ENCODE measurements around the gene ACOT11. TPM values are rescaled to one million over a fixed set of nuclear protein-coding genes. Genes with fewer than 3 reads are reported as not detected.
"Not testable (repeated sequence)": the region's sequence is repeated elsewhere in the genome, so short reads cannot be mapped to it uniquely, and the experiment has no call there.

Gene ACOT11
- total RNA-seq, 1 donor from 2014 or later, result 64.8 TPM

DNA sequence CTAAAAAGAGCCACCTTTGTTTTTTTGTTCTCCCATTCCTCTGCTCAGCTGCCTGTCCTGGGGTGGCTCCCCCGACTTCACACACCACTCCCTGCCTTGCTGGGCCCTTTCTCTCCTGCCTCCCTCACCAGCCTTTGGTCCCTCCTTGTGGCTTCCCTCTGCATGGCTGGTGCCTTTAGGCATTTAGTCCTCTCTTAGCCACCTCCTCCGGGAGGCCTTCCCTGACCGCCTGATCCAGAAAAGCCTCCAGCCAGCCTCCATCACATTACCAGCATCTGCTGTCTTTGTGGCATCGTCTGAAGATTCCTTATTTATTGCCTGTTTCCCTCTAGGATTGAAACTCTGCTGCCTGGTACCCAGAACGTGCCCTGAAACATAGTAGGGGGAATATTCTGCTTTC is 46.2 kb upstream of the ACOT11 start:
- Histone ChIP-seq H3K4me3 (no peak overlapping the region), H3K36me3 (no peaks in the 10 kb centered on the region), H3K9me3 (replicated peaks) (no peaks in the 10 kb centered on the region), H3K27ac (replicated peaks) (no peak overlapping the region), H3K27me3 (ENCODE audit: low read depth) (peaks cover 69% of the 10 kb centered on the region), H3K4me1 (peaks cover 12% of the 10 kb centered on the region)
- TF ChIP-seq, protein P1, sequence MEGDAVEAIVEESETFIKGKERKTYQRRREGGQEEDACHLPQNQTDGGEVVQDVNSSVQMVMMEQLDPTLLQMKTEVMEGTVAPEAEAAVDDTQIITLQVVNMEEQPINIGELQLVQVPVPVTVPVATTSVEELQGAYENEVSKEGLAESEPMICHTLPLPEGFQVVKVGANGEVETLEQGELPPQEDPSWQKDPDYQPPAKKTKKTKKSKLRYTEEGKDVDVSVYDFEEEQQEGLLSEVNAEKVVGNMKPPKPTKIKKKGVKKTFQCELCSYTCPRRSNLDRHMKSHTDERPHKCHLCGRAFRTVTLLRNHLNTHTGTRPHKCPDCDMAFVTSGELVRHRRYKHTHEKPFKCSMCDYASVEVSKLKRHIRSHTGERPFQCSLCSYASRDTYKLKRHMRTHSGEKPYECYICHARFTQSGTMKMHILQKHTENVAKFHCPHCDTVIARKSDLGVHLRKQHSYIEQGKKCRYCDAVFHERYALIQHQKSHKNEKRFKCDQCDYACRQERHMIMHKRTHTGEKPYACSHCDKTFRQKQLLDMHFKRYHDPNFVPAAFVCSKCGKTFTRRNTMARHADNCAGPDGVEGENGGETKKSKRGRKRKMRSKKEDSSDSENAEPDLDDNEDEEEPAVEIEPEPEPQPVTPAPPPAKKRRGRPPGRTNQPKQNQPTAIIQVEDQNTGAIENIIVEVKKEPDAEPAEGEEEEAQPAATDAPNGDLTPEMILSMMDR (IDR thresholded peaks at IDR 0.05; ENCODE audit: borderline replicate concordance), result no peak
- intact Hi-C loops (cut with micrococcal nuclease), result no loop called here
- no peak for DNase-seq

DNA sequence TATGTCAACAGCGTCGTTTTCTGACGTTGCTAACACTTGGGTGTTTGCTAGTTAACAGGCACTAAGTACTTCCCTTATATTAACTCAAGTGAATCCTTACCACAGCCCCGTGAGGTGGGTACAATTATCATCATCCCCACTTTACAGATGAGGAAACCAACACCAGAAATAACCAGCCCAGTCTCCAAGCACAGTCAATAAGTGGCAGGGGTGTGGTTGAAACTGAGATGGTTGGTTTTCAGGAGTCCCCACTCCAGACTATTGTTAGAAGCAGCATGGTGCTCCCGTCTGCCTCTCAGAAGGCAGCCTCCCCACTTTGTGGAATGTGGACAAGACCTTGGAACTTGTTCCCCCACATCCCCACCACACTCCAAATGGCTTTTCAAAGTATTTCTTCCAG is 45.7 kb upstream of the ACOT11 start:
- H3K27me3 ChIP-seq (ENCODE audit: low read depth), result peaks cover 72% of the 10 kb centered on the region
- intact Hi-C loops (cut with micrococcal nuclease), result no loop called here
- no peak for DNase-seq
- H3K27ac ChIP-seq (replicated peaks), result no peak overlapping the region
- TF ChIP-seq, protein P1 (IDR thresholded peaks at IDR 0.05; ENCODE audit: borderline replicate concordance), result no peak
- no peaks in the 10 kb centered on the region for H3K9me3 ChIP-seq (replicated peaks)
- no peaks in the 10 kb centered on the region for H3K36me3 ChIP-seq
- H3K4me1 ChIP-seq, result peaks cover 12% of the 10 kb centered on the region
- H3K4me3 ChIP-seq, result no peak overlapping the region

GRCh38 chr1:54506594-54506993 is 41.4 kb upstream of the ACOT11 start:
- no peak for DNase-seq
- peaks cover 37% of the 10 kb centered on the region for H3K27me3 ChIP-seq (ENCODE audit: low read depth)
- TF ChIP-seq, protein P1 (IDR thresholded peaks at IDR 0.05; ENCODE audit: borderline replicate concordance), result no peak
- no peaks in the 10 kb centered on the region for H3K36me3 ChIP-seq
- H3K4me3 ChIP-seq, result no peak overlapping the region
- H3K27ac ChIP-seq (replicated peaks), result no peak overlapping the region
- intact Hi-C loops (cut with micrococcal nuclease), result no loop called here
- H3K4me1 ChIP-seq, result no peaks in the 10 kb centered on the region
- peaks cover 2% of the 10 kb centered on the region for H3K9me3 ChIP-seq (replicated peaks)

- TF ChIP-seq, protein P1 (IDR thresholded peaks at IDR 0.05; ENCODE audit: borderline replicate concordance), result no peak
- Histone ChIP-seq H3K4me3 (no peak overlapping the region), H3K9me3 (replicated peaks) (peaks cover 2% of the 10 kb centered on the region), H3K36me3 (no peaks in the 10 kb centered on the region), H3K27ac (replicated peaks) (no peak overlapping the region), H3K27me3 (ENCODE audit: low read depth) (peaks cover 31% of the 10 kb centered on the region), H3K4me1 (no peaks in the 10 kb centered on the region)
- DNase-seq, result no peak
- intact Hi-C loops (cut with micrococcal nuclease), result no loop called here
These were observed 40.8 kb upstream of the ACOT11 start for GRCh38 chr1:54507033-54507870.

- TF ChIP-seq, protein P1 (IDR thresholded peaks at IDR 0.05; ENCODE audit: borderline replicate concordance), result no peak
- Histone ChIP-seq H3K9me3 (replicated peaks) (peaks cover 2% of the 10 kb centered on the region), H3K36me3 (no peaks in the 10 kb centered on the region), H3K27ac (replicated peaks) (no peak overlapping the region), H3K4me3 (no peak overlapping the region), H3K27me3 (ENCODE audit: low read depth) (peaks cover 6% of the 10 kb centered on the region), H3K4me1 (no peaks in the 10 kb centered on the region)
- DNase-seq, result no peak
- intact Hi-C loops (cut with micrococcal nuclease), result no loop called here
These were observed 37.2 kb upstream of the ACOT11 start for GRCh38 chr1:54510715-54511270.

DNA sequence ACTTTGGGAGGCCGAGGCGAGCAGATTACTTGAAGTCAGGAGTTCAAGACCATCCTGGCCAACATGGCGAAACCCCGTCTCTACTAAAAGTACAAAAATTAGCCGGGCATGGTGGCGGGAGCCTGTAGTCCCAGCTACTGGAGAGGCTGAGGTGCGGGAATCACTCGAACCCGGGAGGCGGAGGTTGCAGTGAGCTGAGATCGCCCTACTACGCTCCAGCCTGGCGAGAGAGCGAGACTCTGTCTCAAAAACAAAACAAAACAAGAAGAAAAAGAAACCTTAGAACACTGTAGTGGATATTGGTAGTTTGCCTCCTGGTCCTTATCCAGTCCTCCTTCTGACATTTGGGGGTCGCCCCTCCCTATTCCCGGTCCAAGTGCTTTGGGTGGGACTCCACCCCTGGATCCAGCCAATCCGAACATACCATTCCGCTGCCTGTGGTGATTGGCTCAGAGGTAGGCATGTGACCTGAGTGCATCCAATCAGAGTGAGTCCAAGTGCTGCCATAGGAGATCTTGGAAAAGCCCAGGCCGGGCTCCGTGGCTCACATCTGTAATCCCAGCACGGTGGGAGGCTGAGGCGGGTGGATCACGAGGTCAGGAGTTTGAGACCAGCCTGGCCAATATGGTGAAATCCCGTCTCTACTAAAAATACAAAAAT is 34.0 kb upstream of the ACOT11 start:
- H3K27me3 ChIP-seq (ENCODE audit: low read depth); H3K4me1 ChIP-seq; H3K4me3 ChIP-seq; intact Hi-C loops (cut with micrococcal nuclease); DNase-seq; H3K9me3 ChIP-seq (replicated peaks); H3K27ac ChIP-seq (replicated peaks); H3K36me3 ChIP-seq: not testable (repeated sequence)
